UCSD-AML1 (cell line): ENCODE measurements around the gene CASS4.
"Not testable (repeated sequence)": the region's sequence is repeated elsewhere in the genome, so short reads cannot be mapped to it uniquely, and the experiment has no call there.

Experiments used
- DNase-seq: peaks from one replicate; lab custom pipeline; 2025; ENCODE audit not compliant: unreplicated experiment; lab: John Stamatoyannopoulos, UW

Gene CASS4

DNA sequence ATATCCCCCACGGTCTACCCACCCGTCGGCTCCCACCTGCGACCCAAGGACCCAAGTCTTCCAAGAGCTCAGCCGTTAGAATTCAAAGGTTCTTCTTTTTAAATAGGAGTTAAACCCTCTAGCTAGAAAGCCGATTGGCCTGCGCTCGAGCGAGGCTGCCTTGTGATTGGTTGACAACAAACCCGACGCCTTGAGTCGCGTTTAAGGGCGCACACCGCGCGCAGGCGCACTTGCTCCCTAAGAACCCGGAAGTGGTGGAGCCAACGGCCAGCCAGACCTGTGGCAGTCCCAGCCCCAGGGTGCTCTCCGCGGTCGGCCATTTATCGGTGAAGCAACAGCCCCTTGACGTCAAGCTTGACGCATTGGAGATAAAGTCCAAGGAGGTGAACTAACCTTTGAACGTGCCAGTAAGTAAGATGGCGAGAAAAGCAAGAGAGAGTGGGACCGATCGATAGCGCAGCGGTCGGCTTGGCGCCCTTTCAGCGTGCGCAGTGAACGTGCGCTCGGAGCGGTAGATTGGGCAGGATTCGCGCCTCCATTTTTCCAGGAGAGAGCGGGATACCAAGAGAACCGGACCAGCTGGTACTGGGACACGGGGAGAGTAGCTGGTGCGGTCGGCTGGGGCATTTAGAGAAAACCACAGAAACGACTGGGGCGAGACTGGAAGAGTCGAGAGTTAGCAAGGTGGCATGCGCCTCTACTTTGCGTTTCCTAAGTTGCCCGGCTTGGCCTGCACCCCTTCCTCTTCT lies 19.8 kb upstream of the CASS4 start, which contains the start of the genes AURKA and CSTF1:
AURKA (minus strand) TSS at position 84 of the 749 bp plus-strand sequence. CDS start 4,018 bp downstream, outside the sequence.
CSTF1 (plus strand) TSS at position 514 of the 749 bp plus-strand sequence. CDS start 2,908 bp downstream, outside the sequence.
- peak; percentile 99 for DNase-seq

DNA sequence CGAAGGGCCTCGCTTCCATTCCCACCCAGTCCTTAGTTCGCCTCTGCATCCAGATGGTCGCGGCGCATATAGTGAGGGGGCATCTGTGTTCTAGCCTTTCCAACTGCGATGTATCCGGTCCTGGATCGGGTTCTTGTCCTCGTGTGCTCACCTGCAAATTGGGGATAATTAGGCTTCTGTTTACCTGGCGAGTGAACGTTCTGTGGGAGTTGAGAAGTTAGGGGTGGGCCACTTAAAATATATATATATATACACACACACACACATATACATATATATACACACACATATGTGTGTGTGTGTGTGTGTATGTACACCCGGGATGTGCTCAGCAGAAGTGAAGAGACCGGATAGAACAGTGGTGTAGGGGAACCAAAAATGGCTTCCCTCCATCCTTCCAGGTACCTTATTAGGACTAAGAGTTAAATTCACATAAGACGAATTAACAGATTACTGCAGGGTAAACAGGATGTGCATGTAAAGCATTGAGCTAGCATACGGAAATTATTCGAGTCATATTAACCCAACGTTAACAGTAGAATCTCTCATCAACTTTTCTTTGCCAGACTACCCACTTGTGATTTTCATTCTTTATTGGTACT lies 19.1 kb upstream of the CASS4 start:
- DNase-seq = no peak

DNA sequence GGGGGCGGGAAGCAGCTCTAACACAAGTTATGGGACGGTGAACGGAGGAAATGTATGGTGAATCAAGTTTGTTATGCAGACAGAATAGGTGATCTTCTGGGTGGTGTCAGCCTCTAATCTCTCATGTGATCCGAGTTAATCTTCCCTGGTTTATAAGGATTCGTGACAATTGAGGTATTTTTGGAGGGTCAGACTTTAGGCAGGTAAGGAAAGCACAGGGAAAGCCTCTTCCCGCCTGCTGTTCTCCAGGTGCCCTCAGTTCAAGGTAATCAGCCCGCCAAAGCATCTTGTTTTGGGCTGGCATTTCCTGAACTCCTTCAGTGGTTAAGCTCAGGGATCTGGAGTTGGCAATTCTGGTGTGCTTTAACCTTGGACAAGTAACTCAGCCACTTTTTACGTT lies 18.4 kb upstream of the CASS4 start:
- DNase-seq = no peak

DNA sequence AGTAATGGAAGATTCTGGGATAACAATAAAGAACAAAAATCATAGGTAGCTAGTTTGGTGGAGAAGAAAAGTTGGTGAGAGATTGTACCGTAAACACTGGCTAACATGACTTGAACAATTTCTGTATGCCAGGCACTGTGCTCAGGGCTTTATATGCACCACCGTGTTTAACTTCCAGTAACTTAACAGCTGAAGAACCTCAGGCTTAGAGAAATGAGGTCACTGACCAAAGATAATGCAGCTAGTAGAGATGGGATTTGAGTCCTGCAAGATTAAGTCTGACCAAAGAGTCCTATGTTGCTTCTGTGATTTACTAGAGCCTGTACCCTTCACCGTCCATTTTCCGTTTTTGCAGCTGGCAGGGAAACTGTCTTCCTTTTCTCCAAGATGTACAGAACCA lies 16.9 kb upstream of the CASS4 start:
- no peak for DNase-seq

DNA sequence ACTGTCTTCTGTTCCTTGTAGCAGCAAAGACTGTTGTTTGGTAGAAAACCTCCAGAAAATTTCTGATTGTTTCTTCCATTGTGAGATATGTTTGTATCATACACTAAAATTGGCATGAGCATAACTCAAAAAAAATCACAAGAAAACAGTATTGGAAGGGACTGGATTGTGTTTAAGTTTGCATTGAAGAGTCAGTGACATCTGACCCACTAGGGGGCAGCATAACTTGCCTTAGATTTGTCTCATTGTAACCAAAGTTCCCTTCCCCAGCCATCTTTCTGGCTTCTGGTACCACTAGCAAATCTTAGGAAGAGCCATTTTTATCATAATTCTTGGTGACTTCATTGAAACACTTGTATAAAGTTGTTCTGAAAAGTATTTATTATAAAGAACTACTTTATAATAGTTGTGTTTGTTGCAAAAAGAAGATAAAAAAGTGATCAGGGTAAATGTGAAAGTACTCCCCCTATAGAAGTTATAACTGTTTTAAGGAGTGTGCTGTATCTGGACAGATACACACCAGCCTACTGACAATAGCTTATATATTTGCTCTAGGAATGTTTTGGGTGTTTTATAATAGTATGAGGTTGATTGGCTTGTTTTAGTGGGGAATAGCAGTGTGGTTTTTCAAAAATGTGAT lies 11.9 kb upstream of the CASS4 start:
- no peak for DNase-seq

DNA sequence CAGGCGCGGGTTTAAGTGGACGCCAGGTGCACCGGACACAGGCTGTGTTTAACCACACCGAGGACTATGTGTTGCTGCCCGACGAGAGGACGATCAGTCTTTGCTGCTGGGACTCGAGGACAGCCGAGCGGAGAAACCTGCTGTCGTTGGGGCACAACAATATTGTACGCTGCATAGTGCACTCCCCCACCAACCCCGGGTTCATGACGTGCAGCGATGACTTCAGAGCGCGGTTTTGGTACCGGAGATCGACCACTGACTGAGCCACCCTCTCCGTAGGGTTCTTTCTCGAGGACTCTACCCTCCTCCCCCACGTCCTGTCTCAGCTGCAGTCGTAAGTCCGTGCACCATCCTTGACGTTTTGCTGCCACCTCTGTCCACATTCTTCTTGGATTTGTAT lies 8.6 kb upstream of the CASS4 start:
- DNase-seq = no peak

DNA sequence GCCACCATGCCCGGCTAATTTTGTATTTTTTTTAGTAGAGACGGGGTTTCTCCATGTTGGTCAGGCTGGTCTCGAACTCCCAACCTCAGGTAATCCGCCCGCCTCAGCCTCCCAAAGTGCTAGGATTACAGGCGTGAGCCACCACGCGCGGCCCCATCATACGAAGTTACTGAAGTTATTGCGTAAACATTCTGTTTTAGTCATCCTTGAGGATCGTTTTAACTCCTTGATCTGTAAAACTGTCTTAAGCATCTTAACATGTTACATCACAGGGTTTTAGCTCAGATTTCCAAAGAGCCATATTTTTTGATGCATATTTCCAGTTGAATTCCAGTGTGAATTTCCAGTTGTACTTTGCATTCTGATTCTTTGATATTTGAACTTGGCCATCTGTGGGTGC lies 6.7 kb upstream of the CASS4 start:
- not testable (repeated sequence) for DNase-seq

DNA sequence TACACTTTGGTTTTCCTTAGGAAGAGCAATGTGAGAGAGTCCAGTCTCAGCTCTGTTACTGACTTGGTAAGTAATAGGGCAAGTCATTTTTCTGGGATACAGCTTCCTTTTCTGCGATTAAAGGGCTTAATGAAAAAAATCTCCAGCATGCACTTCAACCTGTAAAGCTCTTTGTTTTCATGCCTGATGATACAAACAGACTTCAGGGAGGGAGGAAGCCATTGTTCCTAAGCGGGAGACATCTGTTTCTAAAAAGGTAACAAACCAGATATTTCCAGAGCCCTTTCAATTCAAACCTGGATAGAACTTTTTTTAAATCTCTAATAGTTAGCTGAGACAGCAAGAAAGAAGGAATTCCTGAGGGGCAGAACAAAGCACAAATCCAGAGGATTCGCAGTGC lies 5.2 kb upstream of the CASS4 start:
- DNase-seq = no peak

DNA sequence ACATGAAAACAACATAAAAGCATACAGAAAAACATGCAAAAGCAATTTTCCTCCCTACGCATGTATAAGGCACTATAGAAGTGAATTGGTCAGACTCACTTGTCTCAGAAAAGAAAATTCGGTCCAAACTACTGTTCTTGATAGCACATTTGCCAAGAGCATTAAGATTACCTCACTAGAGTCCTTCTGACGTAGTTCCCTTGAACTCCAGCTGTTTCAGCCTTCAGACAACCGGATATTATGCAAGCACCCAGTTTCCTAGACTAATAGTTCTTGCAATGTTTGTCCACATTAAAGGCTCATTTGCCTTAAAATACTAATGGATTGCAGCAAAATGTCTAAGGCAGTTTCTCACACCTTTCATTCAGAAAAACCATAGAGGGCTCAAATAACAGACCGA lies 2.5 kb upstream of the CASS4 start:
- DNase-seq = no peak

DNA sequence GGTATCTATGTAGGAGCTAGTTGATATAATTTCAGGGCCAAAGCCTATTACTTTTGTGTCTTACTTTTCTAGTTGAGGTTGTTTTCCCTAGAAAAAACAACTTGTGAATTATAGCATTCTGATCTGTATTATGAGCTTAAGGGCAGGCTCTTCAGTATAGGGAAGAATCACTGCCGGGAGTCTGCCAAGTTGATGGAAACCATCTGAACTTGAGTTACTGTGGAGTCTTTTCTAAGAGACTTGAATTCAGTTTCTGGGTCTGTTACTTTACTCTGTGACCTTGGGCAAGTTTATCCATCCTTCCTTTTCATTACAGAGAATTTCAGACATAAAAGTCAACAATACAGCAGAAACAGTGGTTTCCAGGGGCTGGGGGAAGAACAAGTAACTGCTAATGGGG lies 2.1 kb upstream of the CASS4 start:
- DNase-seq = no peak

DNA sequence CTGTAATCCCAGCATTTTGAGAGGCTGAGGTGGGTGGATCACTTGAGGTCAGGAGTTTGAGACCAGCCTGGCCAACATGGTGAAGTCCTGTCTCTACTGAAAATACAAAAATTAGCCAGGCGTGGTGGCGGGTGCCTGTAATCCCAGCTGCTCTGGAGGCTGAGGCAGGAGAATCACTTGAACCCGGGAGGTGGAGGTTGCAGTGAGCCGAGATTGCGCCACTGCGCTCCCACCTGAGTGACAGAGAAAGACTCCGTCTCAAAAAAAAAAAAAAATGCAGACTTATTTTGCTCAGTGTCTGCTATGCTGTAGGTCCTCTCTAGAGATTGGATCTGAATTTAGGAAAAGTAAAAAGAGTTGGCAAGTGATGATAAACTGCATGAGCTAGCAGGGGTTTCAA lies 773 bp upstream of the CASS4 start:
- not testable (repeated sequence) for DNase-seq

DNA sequence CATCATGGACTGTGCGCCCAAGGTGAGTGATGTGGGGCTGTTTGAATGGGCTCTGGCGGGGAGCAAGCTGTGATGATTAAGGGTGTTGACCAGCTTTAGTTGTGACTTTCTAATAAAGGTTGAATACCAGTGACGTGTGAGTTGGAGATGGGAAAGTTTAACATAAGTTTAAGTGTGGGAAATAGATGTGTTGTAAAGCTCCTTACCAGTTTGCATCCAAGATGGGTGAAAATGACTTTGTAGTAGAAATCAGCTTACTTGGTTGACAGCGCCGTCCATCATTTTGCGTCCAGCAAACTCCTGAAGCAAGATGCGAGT lies 372 bp downstream of the CASS4 start:
- no peak for DNase-seq

DNA sequence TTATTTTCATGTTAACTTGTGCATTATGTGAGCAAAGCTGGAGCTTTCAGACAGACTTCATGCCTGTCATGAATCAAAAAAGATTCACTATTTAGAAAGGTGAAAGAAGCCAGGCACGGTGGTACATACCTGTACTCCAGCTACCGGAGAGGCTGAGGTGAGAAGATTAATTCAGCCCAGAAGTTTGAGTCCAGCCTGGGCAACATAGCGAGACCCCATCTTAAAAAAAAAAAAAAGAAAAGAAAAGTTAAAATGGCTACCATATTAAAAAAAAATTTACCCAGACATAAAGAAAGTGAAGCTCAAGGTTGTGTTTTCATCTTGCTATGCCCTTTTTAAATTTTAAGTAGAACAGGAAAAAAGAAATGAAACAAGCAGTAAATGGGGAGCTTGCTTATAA lies 889 bp downstream of the CASS4 start:
- no peak for DNase-seq

DNA sequence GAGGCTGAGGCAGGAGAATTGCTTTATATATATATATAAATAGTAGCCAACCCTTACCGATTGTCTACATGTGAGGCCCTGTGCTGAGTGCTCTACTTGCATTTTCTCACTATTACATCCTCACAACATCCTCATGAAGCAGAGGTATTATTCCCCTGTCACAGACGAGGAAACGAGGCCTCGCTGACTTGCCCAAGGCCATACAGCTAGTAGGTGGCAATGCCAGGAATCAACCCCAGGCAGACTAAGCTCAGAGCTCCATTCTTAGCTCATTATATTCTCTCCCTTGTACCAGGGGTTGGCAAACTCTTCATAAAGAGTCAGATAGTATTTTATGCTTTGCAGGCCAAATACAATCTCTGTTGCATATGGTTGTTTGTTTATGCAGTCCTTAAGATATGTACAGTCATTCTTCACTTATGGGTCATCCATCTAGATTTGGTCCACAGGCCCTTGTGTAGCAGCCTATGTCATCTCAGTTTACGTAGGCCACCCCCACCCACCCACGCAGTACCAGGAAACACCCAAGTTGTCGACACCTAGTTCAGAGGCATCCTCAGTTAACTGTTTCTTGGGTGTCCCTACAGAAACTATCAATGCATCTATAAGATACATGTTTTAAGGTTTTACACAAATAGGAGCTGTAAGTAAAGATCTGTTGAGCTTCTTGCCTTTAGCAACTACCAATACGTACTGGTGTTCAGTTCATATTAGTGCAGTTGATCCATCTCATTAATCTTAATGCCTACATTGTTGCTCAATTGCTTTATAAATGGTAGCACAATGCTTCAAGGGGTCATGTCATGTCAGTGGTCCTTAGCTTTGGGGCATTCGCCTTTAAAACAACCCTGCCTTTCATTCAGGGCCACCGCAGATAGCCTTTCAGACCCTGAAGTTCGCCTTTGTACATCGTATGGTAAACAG lies 3.0 kb downstream of the CASS4 start:
- DNase-seq = no peak

DNA sequence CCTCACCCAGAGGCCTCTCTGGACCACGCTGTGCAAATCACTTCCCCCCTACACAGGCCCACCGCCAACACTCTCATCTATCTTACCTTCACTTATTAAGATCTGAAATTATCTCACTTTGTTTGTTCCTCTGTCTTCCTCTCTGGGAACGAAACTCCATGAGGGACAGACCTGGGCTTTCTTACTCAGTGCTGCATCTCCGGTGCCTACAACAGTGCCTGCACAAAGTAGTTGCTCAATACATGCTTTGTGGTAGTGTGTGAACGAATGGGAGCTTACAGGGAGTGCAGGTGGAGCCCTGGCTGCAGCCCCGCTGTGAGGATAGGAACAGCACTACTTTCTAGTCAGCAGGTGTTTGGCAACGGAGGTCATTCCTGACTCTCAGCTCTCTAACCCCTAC lies 5.3 kb downstream of the CASS4 start:
- no peak for DNase-seq

DNA sequence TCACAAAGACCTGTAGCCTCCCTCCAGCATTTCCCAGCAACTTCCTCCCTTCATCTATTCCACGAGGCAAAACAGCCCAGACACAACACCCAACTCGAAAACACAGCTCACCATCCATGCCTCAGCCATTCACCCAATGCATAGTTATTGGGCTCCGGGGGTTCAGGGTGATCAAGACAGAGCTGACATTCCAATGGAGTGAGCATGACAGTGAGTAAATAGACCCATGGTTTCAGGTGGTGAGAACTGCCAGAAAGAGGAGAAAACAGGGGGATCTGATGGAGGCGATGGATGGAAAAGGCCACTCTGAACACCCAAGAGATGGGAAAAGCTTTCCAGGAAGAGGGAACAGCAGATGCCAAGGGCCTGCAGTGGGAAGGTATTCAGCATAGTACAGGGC lies 5.9 kb downstream of the CASS4 start:
- no peak for DNase-seq

DNA sequence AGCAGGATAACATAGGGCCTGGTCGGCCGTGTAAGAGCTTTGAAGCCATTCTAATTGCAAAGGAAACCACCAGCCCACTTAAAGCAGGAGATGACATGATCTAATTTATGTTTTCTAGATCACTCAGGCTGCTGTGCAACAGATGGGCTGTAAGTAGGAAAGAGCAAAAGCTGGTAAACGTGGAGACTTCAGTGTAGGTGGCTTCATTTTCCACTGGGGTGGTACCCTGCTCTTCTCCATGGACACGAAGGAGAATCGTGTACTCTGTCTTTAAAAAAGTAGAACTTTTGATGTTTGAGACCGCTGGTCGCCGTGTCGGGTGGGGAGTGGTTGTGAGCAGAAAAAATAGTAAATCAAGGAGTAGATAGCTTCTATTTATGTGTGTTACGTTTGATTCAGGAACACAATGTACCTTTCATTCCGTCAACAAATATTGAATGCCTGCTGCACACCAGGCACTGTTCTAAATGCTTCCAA lies 6.4 kb downstream of the CASS4 start:
- no peak for DNase-seq

DNA sequence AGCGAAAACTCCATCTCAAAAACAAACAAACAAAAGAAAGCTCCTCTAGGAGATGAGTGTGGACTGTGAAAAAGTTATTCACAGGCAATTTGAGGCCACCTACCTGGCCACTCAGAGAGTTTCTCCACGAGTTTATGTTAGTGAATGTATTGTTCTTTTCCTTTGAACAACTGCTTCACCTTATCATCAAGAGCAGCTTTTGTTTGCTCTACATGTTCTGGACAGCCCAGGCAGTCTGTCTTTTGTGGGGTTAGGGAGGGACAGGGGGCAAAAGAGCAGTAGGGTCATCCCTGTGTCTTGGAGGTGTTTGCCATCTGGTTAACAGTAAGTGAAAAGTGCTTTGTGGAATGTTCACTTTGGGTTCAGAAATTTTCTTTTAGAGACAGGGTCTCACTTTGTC lies 8.0 kb downstream of the CASS4 start:
- no peak for DNase-seq

DNA sequence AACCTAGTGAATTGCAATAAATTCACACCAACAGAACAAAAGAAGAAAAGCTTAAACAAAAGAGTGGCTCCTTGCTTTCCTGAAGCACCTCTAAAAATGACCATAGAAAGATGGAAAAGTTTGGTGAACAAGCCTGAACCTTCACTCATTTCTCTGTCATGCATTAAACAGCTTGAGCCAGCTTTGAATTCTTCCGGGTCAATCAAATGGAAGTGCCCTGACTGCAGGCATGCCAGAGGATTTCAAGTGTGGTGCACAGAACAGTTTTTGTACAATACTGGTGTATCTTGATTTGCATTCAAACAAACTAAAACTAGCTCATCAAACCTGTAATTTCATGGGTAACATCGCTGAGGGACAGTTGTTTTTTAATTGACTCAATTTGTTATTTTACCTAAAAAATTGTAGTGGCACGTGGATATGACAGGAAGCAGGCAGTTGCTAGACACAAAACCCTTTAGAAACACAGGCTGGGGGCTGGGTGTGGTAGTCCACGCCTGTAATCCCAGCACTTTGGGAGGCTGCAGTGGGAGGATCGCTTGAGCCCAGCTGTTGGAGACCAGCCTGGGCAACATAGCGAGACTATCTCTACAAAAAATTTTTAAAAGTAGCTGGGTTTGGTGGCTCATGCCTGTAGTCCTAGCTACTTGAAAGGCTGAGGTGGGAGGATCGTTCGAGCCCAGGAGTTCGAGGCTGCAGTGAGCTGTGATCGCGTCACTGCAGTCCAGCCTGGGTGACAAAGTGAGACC lies 9.1 kb downstream of the CASS4 start:
- DNase-seq = no peak

DNA sequence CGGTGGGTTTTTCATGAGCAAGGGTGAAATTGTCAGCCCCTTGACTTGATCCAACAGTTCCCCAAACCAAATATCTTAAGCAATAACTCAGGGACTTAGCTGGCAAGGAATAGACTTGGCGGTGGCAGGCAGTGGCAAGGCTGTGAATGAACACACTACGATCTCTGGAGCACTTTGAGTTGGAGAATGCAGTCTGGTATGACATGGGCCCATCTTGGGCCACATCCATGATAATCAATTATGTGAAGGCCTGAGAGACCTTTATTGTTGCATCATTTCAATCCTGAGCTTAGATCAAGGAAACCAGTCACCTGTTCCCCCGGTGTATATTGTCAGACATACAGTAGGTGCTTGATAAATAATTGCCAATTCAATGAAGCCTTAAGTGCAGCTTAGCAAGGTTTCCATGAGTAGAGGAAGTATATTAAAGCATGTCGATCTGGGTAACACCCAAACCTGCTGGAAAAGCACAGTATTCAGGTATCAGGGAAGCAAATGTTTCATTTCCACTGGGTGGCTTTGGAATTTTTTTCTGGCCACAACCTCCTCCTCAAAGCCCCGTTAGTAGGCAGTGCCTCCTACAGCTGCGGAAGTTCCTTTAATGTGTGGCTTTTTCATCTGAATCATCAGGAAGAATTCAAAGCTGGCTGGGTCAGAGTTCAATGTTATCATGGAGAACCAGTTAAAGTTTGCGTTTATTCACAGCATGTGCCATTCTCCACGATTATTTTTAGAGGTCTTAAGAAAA lies 10.2 kb downstream of the CASS4 start:
- DNase-seq = no peak
